ENCODE measurements around the gene SLC36A4. TPM values are rescaled to one million over a fixed set of nuclear protein-coding genes. Genes with fewer than 3 reads are reported as not detected.

The SLC36A4 gene
- total and polyA plus RNA-seq, 2 of the 13 experiments (the other 11 are each of a cell fraction or from before 2014, with no cell fraction given), result 7.3 to 9.5 TPM

DNA sequence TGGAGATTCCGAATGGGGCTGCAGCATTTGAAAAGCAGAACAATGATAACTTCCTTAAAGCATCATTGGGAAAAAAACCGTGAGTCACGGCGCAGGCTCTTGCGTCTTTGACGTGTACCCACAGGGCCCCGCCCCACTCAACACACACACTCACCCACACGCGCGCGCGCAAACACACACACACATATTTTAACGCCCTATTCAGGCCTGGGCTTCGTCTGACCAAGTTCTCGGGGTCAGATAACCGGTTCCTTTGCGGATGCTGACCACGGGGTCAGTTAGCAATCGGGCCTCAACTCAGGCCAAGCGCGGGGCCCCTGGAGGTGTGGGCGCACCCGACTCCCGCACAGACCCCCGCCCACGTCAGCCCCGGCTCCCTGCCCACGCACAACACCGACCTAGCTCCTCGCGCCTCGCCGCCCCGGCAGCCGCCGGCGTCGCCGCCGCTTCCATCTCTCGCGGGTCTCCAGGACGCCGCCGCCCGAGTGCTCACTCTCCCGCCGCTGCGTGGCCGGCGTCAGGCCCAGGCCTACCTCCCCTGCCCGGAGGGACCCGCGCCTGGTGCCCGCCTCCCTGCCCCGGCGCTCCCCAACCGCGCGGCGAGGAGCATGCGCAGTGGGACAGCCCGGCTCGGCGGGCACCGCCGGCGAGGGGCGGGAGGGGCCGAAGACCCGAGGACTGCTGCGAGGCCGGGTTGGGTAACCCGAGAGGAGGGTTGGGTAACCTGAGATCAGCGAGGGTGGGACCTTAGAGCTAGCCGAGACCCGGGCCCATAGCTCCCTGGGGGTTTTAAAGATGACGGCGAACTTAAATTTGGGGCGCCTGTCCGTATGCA is at the start of gene SLC36A4 (continued):
- TF ChIP-seq CREB1 (IDR thresholded peaks at IDR 0.05), result peak; percentile 75
- TF ChIP-seq CREB1 (CRISPR knock-in tag; IDR thresholded peaks at IDR 0.05), result no peak
- TF ChIP-seq ZNF709 (CRISPR knock-in tag; IDR thresholded peaks at IDR 0.05), result peak; percentile 98
- TF ChIP-seq ZNF383 (CRISPR knock-in tag; IDR thresholded peaks at IDR 0.05; ENCODE audit: borderline replicate concordance), result no peak
- no peak for TF ChIP-seq RFX5 (IDR thresholded peaks at IDR 0.05; ENCODE audit: low read depth, low read length)
- no peak for TF ChIP-seq NCOA5 (CRISPR knock-in tag; IDR thresholded peaks at IDR 0.05)
- TF ChIP-seq ZNF10 (CRISPR knock-in tag; IDR thresholded peaks at IDR 0.05; ENCODE audit: borderline replicate concordance, low read depth), result no peak
- TF ChIP-seq, protein P1, sequence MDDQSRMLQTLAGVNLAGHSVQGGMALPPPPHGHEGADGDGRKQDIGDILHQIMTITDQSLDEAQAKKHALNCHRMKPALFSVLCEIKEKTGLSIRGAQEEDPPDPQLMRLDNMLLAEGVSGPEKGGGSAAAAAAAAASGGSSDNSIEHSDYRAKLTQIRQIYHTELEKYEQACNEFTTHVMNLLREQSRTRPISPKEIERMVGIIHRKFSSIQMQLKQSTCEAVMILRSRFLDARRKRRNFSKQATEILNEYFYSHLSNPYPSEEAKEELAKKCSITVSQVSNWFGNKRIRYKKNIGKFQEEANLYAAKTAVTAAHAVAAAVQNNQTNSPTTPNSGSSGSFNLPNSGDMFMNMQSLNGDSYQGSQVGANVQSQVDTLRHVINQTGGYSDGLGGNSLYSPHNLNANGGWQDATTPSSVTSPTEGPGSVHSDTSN (CRISPR knock-in tag; IDR thresholded peaks at IDR 0.05; ENCODE audit: borderline replicate concordance), result no peak
- TF ChIP-seq PLRG1 (conservative IDR thresholded peaks at IDR 0.05), result no peak
- peak; percentile 52; the same call in 1 of the 2 replicates for TF ChIP-seq ZNF121 (CRISPR knock-in tag; IDR thresholded peaks at IDR 0.05)
- TF ChIP-seq RFX1 (IDR thresholded peaks at IDR 0.05), result no peak
- no peak for TF ChIP-seq SRF (IDR thresholded peaks at IDR 0.05; ENCODE audit: low read depth, low read length)
- no peak for TF ChIP-seq PTBP1 (IDR thresholded peaks at IDR 0.05; ENCODE audit: low read depth, low read length, poor library complexity, severe bottlenecking)
- TF ChIP-seq ELK4 (CRISPR knock-in tag; IDR thresholded peaks at IDR 0.05; ENCODE audit: borderline replicate concordance), result peak; percentile 77; the same call in 1 of the 2 replicates
- no peak for TF ChIP-seq CBX2 (IDR thresholded peaks at IDR 0.05; ENCODE audit: low read depth, low read length)
- 0 out of 2 replicates have a peak, but pooled peaks have one; percentile 37 for TF ChIP-seq CBX2 (CRISPR knock-in tag; IDR thresholded peaks at IDR 0.05; ENCODE audit: low read depth)
- peak; percentile 92 for TF ChIP-seq ZNF547 (CRISPR knock-in tag; IDR thresholded peaks at IDR 0.05)
- TF ChIP-seq ZFX (CRISPR knock-in tag; IDR thresholded peaks at IDR 0.05; ENCODE audit: low read depth), result peak; percentile 98
- TF ChIP-seq U2AF2 (IDR thresholded peaks at IDR 0.05; ENCODE audit: low read depth, low read length), result no peak
- TF ChIP-seq ZNF569 (CRISPR knock-in tag; IDR thresholded peaks at IDR 0.05; ENCODE audit: borderline replicate concordance), result no peak
- no peak for TF ChIP-seq SP140L (CRISPR knock-in tag; IDR thresholded peaks at IDR 0.05; ENCODE audit: borderline replicate concordance)
- TF ChIP-seq PRMT3 (CRISPR knock-in tag; IDR thresholded peaks at IDR 0.05; ENCODE audit: borderline replicate concordance, low read depth), result 0 out of 2 replicates have a peak, but pooled peaks have one; percentile 76
- no peak for TF ChIP-seq NFE2L2 (IDR thresholded peaks at IDR 0.05; ENCODE audit: low read length)
- TF ChIP-seq, protein P2, sequence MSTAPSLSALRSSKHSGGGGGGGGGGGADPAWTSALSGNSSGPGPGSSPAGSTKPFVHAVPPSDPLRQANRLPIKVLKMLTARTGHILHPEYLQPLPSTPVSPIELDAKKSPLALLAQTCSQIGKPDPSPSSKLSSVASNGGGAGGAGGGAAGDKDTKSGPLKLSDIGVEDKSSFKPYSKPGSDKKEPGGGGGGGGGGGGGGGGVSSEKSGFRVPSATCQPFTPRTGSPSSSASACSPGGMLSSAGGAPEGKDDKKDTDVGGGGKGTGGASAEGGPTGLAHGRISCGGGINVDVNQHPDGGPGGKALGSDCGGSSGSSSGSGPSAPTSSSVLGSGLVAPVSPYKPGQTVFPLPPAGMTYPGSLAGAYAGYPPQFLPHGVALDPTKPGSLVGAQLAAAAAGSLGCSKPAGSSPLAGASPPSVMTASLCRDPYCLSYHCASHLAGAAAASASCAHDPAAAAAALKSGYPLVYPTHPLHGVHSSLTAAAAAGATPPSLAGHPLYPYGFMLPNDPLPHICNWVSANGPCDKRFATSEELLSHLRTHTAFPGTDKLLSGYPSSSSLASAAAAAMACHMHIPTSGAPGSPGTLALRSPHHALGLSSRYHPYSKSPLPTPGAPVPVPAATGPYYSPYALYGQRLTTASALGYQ (CRISPR knock-in tag; IDR thresholded peaks at IDR 0.05), result 0 out of 2 replicates have a peak, but pooled peaks have one; percentile 36
- TF ChIP-seq NONO (IDR thresholded peaks at IDR 0.05), result no peak
- TF ChIP-seq NONO (CRISPR knock-in tag; conservative IDR thresholded peaks at IDR 0.05), result peak; percentile 82
- TF ChIP-seq YY1 (IDR thresholded peaks at IDR 0.05; ENCODE audit: insufficient read depth, insufficient replicate concordance, low read depth, low read length), result peak; percentile 37
- no peak; the same call in 1 of the 2 replicates for TF ChIP-seq ZNF124 (CRISPR knock-in tag; IDR thresholded peaks at IDR 0.05)

All from HepG2 (cell line).